OCI-LY7 (cell line): Measurements from ENCODE around the gene GPRIN1. TPM values are rescaled to one million over a fixed set of nuclear protein-coding genes. Genes with fewer than 3 reads are reported as not detected.

Experiments used
- BruUV-seq: library from RNA; stranded (reverse); fragments of 400-500 nt; replicated peaks from 2 replicates; lab custom pipeline; 2021; lab: Mats Ljungman, UMichigan
- CTCF ChIA-PET: fragments of 300-600 bp; sonication (Branson Sonifier 250); formaldehyde crosslinking; loops from one replicate; lab custom pipeline; 2022; ENCODE audit warnings: antibody characterized with exemption; ENCODE audit not compliant: unreplicated experiment; lab: Charles Lee
- POLR2A ChIA-PET: fragments of 300-600 bp; sonication (Branson Sonifier 250); formaldehyde crosslinking; loops from one replicate; lab custom pipeline; 2022; ENCODE audit warnings: antibody characterized with exemption; lab: Charles Lee
- DNase-seq: peaks from one replicate; pipeline ENCODE4 v3.0.0-alpha.2; 2015; ENCODE audit warnings: low spot score
- H2AFZ ChIP-seq: fragments of 200-600 bp; sonication (generic), shearing (Covaris generic); 2 replicates; pipeline ENCODE4 v1.6.1; 2014; ENCODE audit warnings: mild to moderate bottlenecking, antibody characterized with exemption, low read length, moderate library complexity
- H3K27ac ChIP-seq: fragments of 200-600 bp; sonication (generic); 2 replicates; pipeline ENCODE4 v1.5.1; 2014; ENCODE audit warnings: mixed run types, low read depth, mild to moderate bottlenecking, moderate library complexity, low read length, inconsistent platforms; ENCODE audit not compliant: poor library complexity, severe bottlenecking
- H3K36me3 ChIP-seq: fragments of 200-600 bp; sonication (generic); 2 replicates; pipeline ENCODE4 v1.6.1; 2014; ENCODE audit warnings: mild to moderate bottlenecking, antibody characterized with exemption, low read length, moderate library complexity, mixed read lengths; ENCODE audit not compliant: insufficient read depth
- H3K4me1 ChIP-seq: fragments of 200-600 bp; sonication (generic); 2 replicates; pipeline ENCODE4 v1.5.1; 2014; ENCODE audit warnings: mild to moderate bottlenecking, low read length; ENCODE audit not compliant: insufficient read depth, poor library complexity, severe bottlenecking
- H3K4me2 ChIP-seq: fragments of 200-600 bp; sonication (generic); 2 replicates; pipeline ENCODE4 v1.6.1; 2014; ENCODE audit warnings: mild to moderate bottlenecking, low read length
- H3K4me3 ChIP-seq: fragments of 200-600 bp; sonication (generic); 2 replicates; pipeline ENCODE4 v1.5.1; 2014; ENCODE audit warnings: mild to moderate bottlenecking, low read depth, low read length; ENCODE audit not compliant: poor library complexity, severe bottlenecking
- H3K79me2 ChIP-seq: fragments of 200-600 bp; sonication (generic); 2 replicates; pipeline ENCODE4 v1.6.1; 2016; ENCODE audit warnings: low read depth, mild to moderate bottlenecking, low read length, moderate library complexity, mixed read lengths; ENCODE audit not compliant: insufficient read depth
- H3K9me2 ChIP-seq: fragments of 200-600 bp; sonication (generic); 2 replicates; pipeline ENCODE4 v1.6.1; 2016; ENCODE audit warnings: mild to moderate bottlenecking, low read length, mixed read lengths; ENCODE audit not compliant: insufficient read depth
- H3K9me3 ChIP-seq: fragments of 200-600 bp; sonication (generic); 2 replicates; pipeline ENCODE4 v1.6.1; 2014; ENCODE audit warnings: mild to moderate bottlenecking, mixed run types, low read length, mixed read lengths
- H4K20me1 ChIP-seq: fragments of 200-600 bp; sonication (generic); 2 replicates; pipeline ENCODE4 v1.6.1; 2014; ENCODE audit warnings: mild to moderate bottlenecking, antibody characterized with exemption, low read length, moderate library complexity, mixed read lengths; ENCODE audit not compliant: insufficient read depth
- EZH2phosphoT487 ChIP-seq: fragments of 200-600 bp; sonication (generic); IDR thresholded peaks from 2 replicates; pipeline ENCODE4 v1.6.1; 2018; ENCODE audit warnings: low read depth, borderline replicate concordance, mild to moderate bottlenecking, mixed run types, antibody characterized with exemption, low read length, moderate library complexity, mixed read lengths
- intact Hi-C: fragments of 100-400 bp; cut with micrococcal nuclease; formaldehyde crosslinking; loops from one replicate; pipeline ENCODE4 v1.10.0; 2022; ENCODE audit not compliant: unreplicated experiment
- total RNA-seq, 2 experiments: library from RNA; depleted of rRNA in 1 of 2; stranded (reverse); fragments of >200 nt in 1 of 2; shearing (Covaris generic) in 1 of 2; gene quantifications; 2 replicates each; pipeline ENCODE4 v1.2.3, GENCODE V29; 2014 to 2022
- TF ChIP-seq, protein P1 (sequence below): fragments of 200-600 bp; sonication (generic); conservative IDR thresholded peaks from 2 replicates; pipeline ENCODE4 v1.5.1; 2014; ENCODE audit warnings: mild to moderate bottlenecking, antibody characterized with exemption, low read length, moderate library complexity, mixed read lengths

Gene GPRIN1
- total RNA-seq, 2 experiments from 2014 or later: 3.8 to 5.3 TPM

- intact Hi-C loops: no loop called here
- CTCF ChIA-PET: no interaction called here
Measured at GRCh38 chr5:176639208-176639607, 29.3 kb upstream of the GPRIN1 start.

DNA sequence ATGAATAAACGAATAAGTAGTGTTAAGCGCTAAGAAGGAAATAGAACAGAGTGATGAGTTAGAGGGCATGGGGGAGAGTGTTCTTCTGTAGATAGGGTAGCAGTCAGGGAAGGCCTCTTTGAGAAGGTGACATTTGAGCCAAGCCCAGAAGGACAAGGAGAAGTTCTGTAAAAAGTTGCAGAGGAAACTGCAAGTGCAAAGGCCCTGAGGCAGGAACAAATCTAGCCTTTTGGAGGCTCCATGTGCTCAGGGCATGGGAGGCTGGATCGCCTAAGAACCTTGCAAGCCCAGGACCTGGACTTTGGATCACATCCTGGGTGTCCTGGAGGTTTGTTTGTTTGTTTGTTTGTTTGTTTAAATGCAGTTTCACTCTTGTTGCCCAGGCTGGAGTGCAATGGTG lies 28.5 kb upstream of the GPRIN1 start:
- H3K79me2 ChIP-seq: no peaks in the 10 kb centered on the region; the same call in 1 of the 2 replicates
- ChIA-PET CTCF (no interaction called here), POLR2A (no interaction called here)
- no peaks in the 10 kb centered on the region for H4K20me1 ChIP-seq
- no peaks in the 10 kb centered on the region for H3K36me3 ChIP-seq
- intact Hi-C loops: no loop called here
- no peak for DNase-seq
- H2AFZ ChIP-seq: no peak overlapping the region
- H3K9me3 ChIP-seq: no peaks in the 10 kb centered on the region
- no peak for TF ChIP-seq EZH2phosphoT487
- TF ChIP-seq, protein P1, sequence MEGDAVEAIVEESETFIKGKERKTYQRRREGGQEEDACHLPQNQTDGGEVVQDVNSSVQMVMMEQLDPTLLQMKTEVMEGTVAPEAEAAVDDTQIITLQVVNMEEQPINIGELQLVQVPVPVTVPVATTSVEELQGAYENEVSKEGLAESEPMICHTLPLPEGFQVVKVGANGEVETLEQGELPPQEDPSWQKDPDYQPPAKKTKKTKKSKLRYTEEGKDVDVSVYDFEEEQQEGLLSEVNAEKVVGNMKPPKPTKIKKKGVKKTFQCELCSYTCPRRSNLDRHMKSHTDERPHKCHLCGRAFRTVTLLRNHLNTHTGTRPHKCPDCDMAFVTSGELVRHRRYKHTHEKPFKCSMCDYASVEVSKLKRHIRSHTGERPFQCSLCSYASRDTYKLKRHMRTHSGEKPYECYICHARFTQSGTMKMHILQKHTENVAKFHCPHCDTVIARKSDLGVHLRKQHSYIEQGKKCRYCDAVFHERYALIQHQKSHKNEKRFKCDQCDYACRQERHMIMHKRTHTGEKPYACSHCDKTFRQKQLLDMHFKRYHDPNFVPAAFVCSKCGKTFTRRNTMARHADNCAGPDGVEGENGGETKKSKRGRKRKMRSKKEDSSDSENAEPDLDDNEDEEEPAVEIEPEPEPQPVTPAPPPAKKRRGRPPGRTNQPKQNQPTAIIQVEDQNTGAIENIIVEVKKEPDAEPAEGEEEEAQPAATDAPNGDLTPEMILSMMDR: no peak
- H3K27ac ChIP-seq: no peak overlapping the region
- H3K4me2 ChIP-seq: no peak overlapping the region
- H3K4me1 ChIP-seq: peaks cover 20% of the 10 kb centered on the region
- H3K4me3 ChIP-seq: no peak overlapping the region
- no TSS peak for BruUV-seq
- H3K9me2 ChIP-seq: no peaks in the 10 kb centered on the region

More at GRCh38 chr5:176639208-176639607, 29.3 kb upstream of the GPRIN1 start:
- no peaks in the 10 kb centered on the region for H3K9me3 ChIP-seq
- no peak overlapping the region for H3K4me3 ChIP-seq
- no peak for TF ChIP-seq EZH2phosphoT487
- TF ChIP-seq, protein P1: no peak
- POLR2A ChIA-PET: interaction anchor here (1.2 kb wide), 1 partner anchor 9 kb away, joined by 7 read pairs; the partner anchor contains the start of genes EIF4E1B and SNCB
- no peaks in the 10 kb centered on the region for H4K20me1 ChIP-seq
- no peak overlapping the region for H2AFZ ChIP-seq
- H3K4me1 ChIP-seq: peaks cover 12% of the 10 kb centered on the region
- no peaks in the 10 kb centered on the region for H3K36me3 ChIP-seq
- DNase-seq: no peak
- no TSS peak for BruUV-seq
- H3K4me2 ChIP-seq: no peak overlapping the region
- no peak overlapping the region for H3K27ac ChIP-seq
- no peaks in the 10 kb centered on the region for H3K9me2 ChIP-seq
- no peaks in the 10 kb centered on the region; the same call in 1 of the 2 replicates for H3K79me2 ChIP-seq

DNA sequence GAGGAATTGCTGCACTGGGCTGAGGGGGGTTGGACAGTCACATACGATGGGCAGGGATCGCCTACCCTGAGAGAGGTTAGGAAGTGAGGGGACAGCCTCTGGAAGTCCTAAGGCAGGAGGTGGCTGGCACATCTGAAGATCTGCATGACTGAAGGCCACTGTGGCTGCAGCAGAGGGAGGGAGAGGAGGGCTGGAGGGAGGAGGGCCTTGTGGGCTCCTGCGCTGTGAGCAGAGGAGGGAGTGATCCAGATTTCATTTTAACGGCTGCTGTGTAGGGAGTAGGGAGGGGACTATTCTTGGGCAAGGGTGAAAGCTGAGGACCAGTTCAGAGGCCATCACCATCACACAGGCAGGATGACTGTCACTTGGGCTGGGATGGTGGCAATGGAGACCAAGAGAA lies 27.6 kb upstream of the GPRIN1 start:
- intact Hi-C loops: no loop called here
- Histone ChIP-seq H3K9me3 (no peaks in the 10 kb centered on the region), H3K4me1 (peaks cover 29% of the 10 kb centered on the region), H3K27ac (no peak overlapping the region), H3K9me2 (no peaks in the 10 kb centered on the region), H3K4me2 (no peak overlapping the region), H3K79me2 (no peaks in the 10 kb centered on the region; the same call in 1 of the 2 replicates), H4K20me1 (no peaks in the 10 kb centered on the region), H3K4me3 (no peak overlapping the region), H3K36me3 (no peaks in the 10 kb centered on the region), H2AFZ (no peak overlapping the region)
- TF ChIP-seq, protein P1: no peak
- no peak for DNase-seq
- ChIA-PET POLR2A (no interaction called here), CTCF (no interaction called here)
- no TSS peak for BruUV-seq
